HepG2 (cell line): Measurements from ENCODE around the gene TAB2.
"Not testable (repeated sequence)": the region's sequence is repeated elsewhere in the genome, so short reads cannot be mapped to it uniquely, and the experiment has no call there.

ENCODE experiments used
- ETV5 ChIP-seq: IDR thresholded peaks from 2 replicates; pipeline ENCODE4 v1.6.1; 2018; ENCODE audit warnings: missing biosample characterization, missing genetic modification reagents, inconsistent platforms, borderline replicate concordance
- KDM5B ChIP-seq: sonication (generic); formaldehyde crosslinking; IDR thresholded peaks from 2 replicates; pipeline ENCODE4 v1.4.0; 2020; ENCODE audit warnings: missing genetic modification reagents, mild to moderate bottlenecking, borderline replicate concordance
- POLR2AphosphoS5 ChIP-seq: IDR thresholded peaks from 2 replicates; pipeline ENCODE4 v1.6.1; 2012; ENCODE audit warnings: low read depth, low read length
- RAD21 ChIP-seq: fragments of 450-650 bp; formaldehyde crosslinking; IDR thresholded peaks from 2 replicates; pipeline ENCODE4 v1.5.0; 2020; ENCODE audit warnings: mild to moderate bottlenecking
- SRY ChIP-seq: sonication (generic); formaldehyde crosslinking; IDR thresholded peaks from 2 replicates; pipeline ENCODE4 v1.8.0; 2022; ENCODE audit warnings: mild to moderate bottlenecking, missing genetic modification reagents
- ZNF138 ChIP-seq: sonication (generic); formaldehyde crosslinking; IDR thresholded peaks from 2 replicates; pipeline ENCODE4 v1.5.0; 2020; ENCODE audit warnings: mild to moderate bottlenecking, low read depth, missing genetic modification reagents
- ZNF274 ChIP-seq: sonication (generic); formaldehyde crosslinking; IDR thresholded peaks from 2 replicates; pipeline ENCODE4 v1.5.1; 2020; ENCODE audit warnings: mild to moderate bottlenecking, missing genetic modification reagents
- ZNF282 ChIP-seq: fragments of 450-650 bp; IDR thresholded peaks from 2 replicates; pipeline ENCODE4 v1.6.1; 2018; ENCODE audit not compliant: partially characterized antibody
- TF ChIP-seq, protein P1 (sequence below): sonication (generic); formaldehyde crosslinking; IDR thresholded peaks from 2 replicates; pipeline ENCODE4 v1.4.0; 2020; ENCODE audit warnings: missing genetic modification reagents
- TF ChIP-seq, protein P2 (sequence below): sonication (generic); formaldehyde crosslinking; IDR thresholded peaks from 2 replicates; pipeline ENCODE4 v1.5.0; 2020; ENCODE audit warnings: mild to moderate bottlenecking, missing genetic modification reagents, moderate library complexity
- TF ChIP-seq, protein P3 (sequence below): sonication (generic); formaldehyde crosslinking; IDR thresholded peaks from 2 replicates; pipeline ENCODE4 v1.4.0; 2020; ENCODE audit warnings: mild to moderate bottlenecking, missing genetic modification reagents, borderline replicate concordance
- TF ChIP-seq, protein P4 (sequence below): sonication (generic); formaldehyde crosslinking; conservative IDR thresholded peaks from 2 replicates; pipeline ENCODE4 v1.4.0; 2020; ENCODE audit warnings: missing genetic modification reagents

DNA sequence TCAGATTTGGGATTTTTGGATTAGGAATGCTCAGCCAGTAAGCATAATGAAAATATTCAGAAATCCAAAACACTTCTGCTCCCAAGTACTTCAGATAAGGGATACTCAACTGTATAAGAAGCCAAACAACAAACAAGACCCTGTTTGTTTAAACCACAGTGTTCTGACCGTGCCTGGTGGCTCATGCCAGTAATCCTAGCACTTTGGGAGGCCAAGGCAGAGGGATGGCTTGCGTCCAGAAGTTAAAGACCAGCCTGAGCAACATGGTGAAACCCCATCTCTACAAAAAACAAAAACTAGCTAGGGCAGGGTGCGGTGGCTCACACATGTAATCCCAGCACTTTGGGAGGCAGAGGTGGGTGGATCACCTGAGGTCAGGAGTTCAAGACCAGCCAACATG lies 142.7 kb downstream of the TAB2 start:
- TF ChIP-seq, protein P1, sequence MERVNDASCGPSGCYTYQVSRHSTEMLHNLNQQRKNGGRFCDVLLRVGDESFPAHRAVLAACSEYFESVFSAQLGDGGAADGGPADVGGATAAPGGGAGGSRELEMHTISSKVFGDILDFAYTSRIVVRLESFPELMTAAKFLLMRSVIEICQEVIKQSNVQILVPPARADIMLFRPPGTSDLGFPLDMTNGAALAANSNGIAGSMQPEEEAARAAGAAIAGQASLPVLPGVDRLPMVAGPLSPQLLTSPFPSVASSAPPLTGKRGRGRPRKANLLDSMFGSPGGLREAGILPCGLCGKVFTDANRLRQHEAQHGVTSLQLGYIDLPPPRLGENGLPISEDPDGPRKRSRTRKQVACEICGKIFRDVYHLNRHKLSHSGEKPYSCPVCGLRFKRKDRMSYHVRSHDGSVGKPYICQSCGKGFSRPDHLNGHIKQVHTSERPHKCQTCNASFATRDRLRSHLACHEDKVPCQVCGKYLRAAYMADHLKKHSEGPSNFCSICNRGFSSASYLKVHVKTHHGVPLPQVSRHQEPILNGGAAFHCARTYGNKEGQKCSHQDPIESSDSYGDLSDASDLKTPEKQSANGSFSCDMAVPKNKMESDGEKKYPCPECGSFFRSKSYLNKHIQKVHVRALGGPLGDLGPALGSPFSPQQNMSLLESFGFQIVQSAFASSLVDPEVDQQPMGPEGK (CRISPR knock-in tag): not testable (repeated sequence)
- not testable (repeated sequence) for TF ChIP-seq ZNF274; KDM5B (CRISPR knock-in tag); ETV5; ZNF282; POLR2AphosphoS5; SRY (CRISPR knock-in tag); RAD21 (CRISPR knock-in tag); ZNF138 (CRISPR knock-in tag)
- TF ChIP-seq, protein P2, sequence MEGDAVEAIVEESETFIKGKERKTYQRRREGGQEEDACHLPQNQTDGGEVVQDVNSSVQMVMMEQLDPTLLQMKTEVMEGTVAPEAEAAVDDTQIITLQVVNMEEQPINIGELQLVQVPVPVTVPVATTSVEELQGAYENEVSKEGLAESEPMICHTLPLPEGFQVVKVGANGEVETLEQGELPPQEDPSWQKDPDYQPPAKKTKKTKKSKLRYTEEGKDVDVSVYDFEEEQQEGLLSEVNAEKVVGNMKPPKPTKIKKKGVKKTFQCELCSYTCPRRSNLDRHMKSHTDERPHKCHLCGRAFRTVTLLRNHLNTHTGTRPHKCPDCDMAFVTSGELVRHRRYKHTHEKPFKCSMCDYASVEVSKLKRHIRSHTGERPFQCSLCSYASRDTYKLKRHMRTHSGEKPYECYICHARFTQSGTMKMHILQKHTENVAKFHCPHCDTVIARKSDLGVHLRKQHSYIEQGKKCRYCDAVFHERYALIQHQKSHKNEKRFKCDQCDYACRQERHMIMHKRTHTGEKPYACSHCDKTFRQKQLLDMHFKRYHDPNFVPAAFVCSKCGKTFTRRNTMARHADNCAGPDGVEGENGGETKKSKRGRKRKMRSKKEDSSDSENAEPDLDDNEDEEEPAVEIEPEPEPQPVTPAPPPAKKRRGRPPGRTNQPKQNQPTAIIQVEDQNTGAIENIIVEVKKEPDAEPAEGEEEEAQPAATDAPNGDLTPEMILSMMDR (CRISPR knock-in tag): not testable (repeated sequence)
- TF ChIP-seq, protein P3, sequence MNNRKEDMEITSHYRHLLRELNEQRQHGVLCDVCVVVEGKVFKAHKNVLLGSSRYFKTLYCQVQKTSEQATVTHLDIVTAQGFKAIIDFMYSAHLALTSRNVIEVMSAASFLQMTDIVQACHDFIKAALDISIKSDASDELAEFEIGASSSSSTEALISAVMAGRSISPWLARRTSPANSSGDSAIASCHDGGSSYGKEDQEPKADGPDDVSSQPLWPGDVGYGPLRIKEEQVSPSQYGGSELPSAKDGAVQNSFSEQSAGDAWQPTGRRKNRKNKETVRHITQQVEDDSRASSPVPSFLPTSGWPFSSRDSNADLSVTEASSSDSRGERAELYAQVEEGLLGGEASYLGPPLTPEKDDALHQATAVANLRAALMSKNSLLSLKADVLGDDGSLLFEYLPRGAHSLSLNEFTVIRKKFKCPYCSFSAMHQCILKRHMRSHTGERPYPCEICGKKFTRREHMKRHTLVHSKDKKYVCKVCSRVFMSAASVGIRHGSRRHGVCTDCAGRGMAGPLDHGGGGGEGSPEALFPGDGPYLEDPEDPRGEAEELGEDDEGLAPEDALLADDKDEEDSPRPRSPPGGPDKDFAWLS (CRISPR knock-in tag): not testable (repeated sequence)
- TF ChIP-seq, protein P4, sequence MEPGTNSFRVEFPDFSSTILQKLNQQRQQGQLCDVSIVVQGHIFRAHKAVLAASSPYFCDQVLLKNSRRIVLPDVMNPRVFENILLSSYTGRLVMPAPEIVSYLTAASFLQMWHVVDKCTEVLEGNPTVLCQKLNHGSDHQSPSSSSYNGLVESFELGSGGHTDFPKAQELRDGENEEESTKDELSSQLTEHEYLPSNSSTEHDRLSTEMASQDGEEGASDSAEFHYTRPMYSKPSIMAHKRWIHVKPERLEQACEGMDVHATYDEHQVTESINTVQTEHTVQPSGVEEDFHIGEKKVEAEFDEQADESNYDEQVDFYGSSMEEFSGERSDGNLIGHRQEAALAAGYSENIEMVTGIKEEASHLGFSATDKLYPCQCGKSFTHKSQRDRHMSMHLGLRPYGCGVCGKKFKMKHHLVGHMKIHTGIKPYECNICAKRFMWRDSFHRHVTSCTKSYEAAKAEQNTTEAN (CRISPR knock-in tag): not testable (repeated sequence)
